Measurements from ENCODE around the gene BMP8B.

GRCh38 chr1:39720094-39720999 lies 68.3 kb downstream of the BMP8B start:
- TF ChIP-seq CTCF (IDR thresholded peaks at IDR 0.05 in 8 of 11, conservative IDR thresholded peaks at IDR 0.05 in 3 of 11): peak; percentile 34 to 83 (median 70)
- TF ChIP-seq POLR2A (IDR thresholded peaks at IDR 0.05): no peak
- TF ChIP-seq POLR2AphosphoS5 (IDR thresholded peaks at IDR 0.05): peak in 1 of 3 donors; percentile 21

All from spleen (tissue), 7 donors.